SK-N-SH (cell line): Measurements from ENCODE around the gene DGAT2. TPM values are rescaled to one million over a fixed set of nuclear protein-coding genes. Genes with fewer than 3 reads are reported as not detected.
A peak's percentile ranks its signal among the peaks of the same experiment; 100 is the strongest.

Experiments
- CTCF ChIA-PET: fragments of 300-600, 350-600 bp; formaldehyde crosslinking; extraction: SDS; loops from one replicate; lab custom pipeline; 2021; lab: Yijun Ruan, JAX
- POLR2A ChIA-PET: fragments of 350-600 bp; sonication (Branson Sonifier 250); formaldehyde crosslinking; extraction: SDS; loops from one replicate; lab custom pipeline; 2020; ENCODE audit warnings: antibody characterized with exemption, inconsistent platforms; lab: Yijun Ruan, JAX
- DNase-seq: peaks from one replicate; pipeline ENCODE4 v3.0.0; 2012
- H2AFZ ChIP-seq: fragments of 200-600 bp; sonication (generic); 2 replicates; pipeline ENCODE4 v1.8.1; 2016; ENCODE audit warnings: antibody characterized with exemption, mild to moderate bottlenecking, low read depth
- H3F3A ChIP-seq: fragments of 200-600 bp; sonication (generic); replicated peaks from 2 replicates; pipeline ENCODE3; 2016; ENCODE audit warnings: antibody characterized with exemption, mild to moderate bottlenecking; ENCODE audit not compliant: insufficient read depth
- H3K27ac ChIP-seq, 2 experiments: fragments of 200-500 bp in 1 of 2; fragments of 200-600 bp in 1 of 2; sonication (Bioruptor generic) in 1 of 2; sonication (generic), shearing (Covaris generic) in 1 of 2; 2 replicates each; pipeline versions ENCODE4 v1.5.1 to v1.6.1; 2014 to 2016; ENCODE audit warnings: low read depth in 2 of 2, inconsistent platforms in 1 of 2, low read length in 1 of 2, mild to moderate bottlenecking in 1 of 2, mixed read lengths in 1 of 2
- H3K27me3 ChIP-seq: fragments of 200-600 bp; sonication (generic), shearing (Covaris generic); 2 replicates; pipeline ENCODE4 v1.6.1; 2016; ENCODE audit warnings: mixed run types; ENCODE audit not compliant: insufficient read depth
- H3K36me3 ChIP-seq, 2 experiments: fragments of 200-500 bp in 1 of 2; fragments of 200-600 bp in 1 of 2; sonication (Bioruptor generic) in 1 of 2; sonication (generic) in 1 of 2; replicated peaks in 1 of 2; 2 replicates each; pipeline versions ENCODE3 to v1.5.1; 2014 to 2016; ENCODE audit warnings: low read length in 1 of 2, mild to moderate bottlenecking in 1 of 2; ENCODE audit not compliant: insufficient read depth in 2 of 2, control insufficient read depth in 1 of 2
- H3K4me1 ChIP-seq, 2 experiments: fragments of 200-500 bp in 1 of 2; fragments of 200-600 bp in 1 of 2; sonication (Bioruptor generic) in 1 of 2; sonication (generic), shearing (Covaris generic) in 1 of 2; 2 replicates each; pipeline versions ENCODE4 v1.5.1 to v1.6.1; 2014 to 2016; ENCODE audit warnings: low read depth in 1 of 2, low read length in 1 of 2, mixed run types in 1 of 2; ENCODE audit not compliant: insufficient read depth in 2 of 2, control insufficient read depth in 1 of 2
- H3K4me2 ChIP-seq: fragments of 200-600 bp; sonication (generic), shearing (Covaris generic); 2 replicates; pipeline ENCODE4 v1.6.1; 2017; ENCODE audit warnings: mixed run types
- H3K4me3 ChIP-seq, 2 experiments: fragments of 200-500 bp in 1 of 2; fragments of 200-600 bp in 1 of 2; sonication (Bioruptor generic) in 1 of 2; sonication (generic), shearing (Covaris generic) in 1 of 2; 2 replicates each; pipeline versions ENCODE4 v1.5.1 to v1.8.1; 2014 to 2016; ENCODE audit warnings: low read depth in 2 of 2, inconsistent platforms in 1 of 2, low read length in 1 of 2, mild to moderate bottlenecking in 1 of 2, mixed read lengths in 1 of 2, moderate library complexity in 1 of 2
- H3K79me2 ChIP-seq: fragments of 200-600 bp; sonication (generic); 2 replicates; pipeline ENCODE4 v1.8.1; 2017; ENCODE audit warnings: mild to moderate bottlenecking; ENCODE audit not compliant: insufficient read depth
- H3K9ac ChIP-seq: fragments of 200-600 bp; sonication (generic); 2 replicates; pipeline ENCODE4 v1.6.1; 2017; ENCODE audit warnings: mixed run types
- H3K9me2 ChIP-seq: fragments of 200-600 bp; sonication (generic); 2 replicates; pipeline ENCODE4 v1.6.1; 2017; ENCODE audit warnings: mixed run types
- H3K9me3 ChIP-seq: fragments of 200-600 bp; sonication (generic); 2 replicates; pipeline ENCODE4 v1.6.1; 2017; ENCODE audit warnings: mixed run types, mild to moderate bottlenecking, moderate library complexity
- H4K20me1 ChIP-seq: fragments of 200-600 bp; sonication (generic); 2 replicates; pipeline ENCODE4 v1.6.1; 2017; ENCODE audit warnings: mild to moderate bottlenecking, mixed run types; ENCODE audit not compliant: insufficient read depth
- CHD2 ChIP-seq: fragments of 150-350 bp; IDR thresholded peaks from 2 replicates; pipeline ENCODE4 v1.6.1; 2018; ENCODE audit warnings: low read length; ENCODE audit not compliant: partially characterized antibody
- CTCF ChIP-seq: fragments of 200-600 bp; sonication (generic); IDR thresholded peaks from 2 replicates; pipeline ENCODE4 v1.6.1; 2017; ENCODE audit warnings: antibody characterized with exemption, mild to moderate bottlenecking, moderate library complexity
- ELF1 ChIP-seq: IDR thresholded peaks from 2 replicates; pipeline ENCODE4 v1.4.0; 2012
- FOSL2 ChIP-seq: IDR thresholded peaks from 2 replicates; pipeline ENCODE4 v1.4.0; 2012; ENCODE audit warnings: low read depth, mild to moderate bottlenecking, moderate library complexity, borderline replicate concordance
- FOXJ3 ChIP-seq: sonication (generic); formaldehyde crosslinking; IDR thresholded peaks from 2 replicates; pipeline ENCODE4 v1.5.1; 2020; ENCODE audit warnings: mild to moderate bottlenecking, missing genetic modification reagents
- FOXM1 ChIP-seq: IDR thresholded peaks from 2 replicates; pipeline ENCODE4 v1.4.0; 2012; ENCODE audit warnings: low read depth, mild to moderate bottlenecking
- GABPA ChIP-seq: IDR thresholded peaks from 2 replicates; pipeline ENCODE4 v1.4.0; 2012; ENCODE audit warnings: low read depth, mild to moderate bottlenecking
- GATA2 ChIP-seq: sonication (generic); formaldehyde crosslinking; IDR thresholded peaks from 2 replicates; pipeline ENCODE4 v1.5.0; 2020; ENCODE audit warnings: mild to moderate bottlenecking, missing genetic modification reagents
- MAX ChIP-seq: IDR thresholded peaks from 2 replicates; pipeline ENCODE4 v1.4.0; 2012; ENCODE audit warnings: low read depth
- MEF2A ChIP-seq: IDR thresholded peaks from 2 replicates; pipeline ENCODE4 v1.4.0; 2012; ENCODE audit warnings: low read depth, borderline replicate concordance
- MXI1 ChIP-seq: IDR thresholded peaks from 2 replicates; pipeline ENCODE4 v1.6.1; 2012; ENCODE audit warnings: mild to moderate bottlenecking, low read depth, low read length, improper control_type of control experiment
- NRF1 ChIP-seq: IDR thresholded peaks from 2 replicates; pipeline ENCODE4 v1.6.1; 2012; ENCODE audit warnings: low read depth, mild to moderate bottlenecking, low read length
- RAD21 ChIP-seq: IDR thresholded peaks from 2 replicates; pipeline ENCODE4 v1.6.1; 2012; ENCODE audit warnings: mild to moderate bottlenecking, low read length
- RCOR1 ChIP-seq: fragments of 150-350 bp; IDR thresholded peaks from 2 replicates; pipeline ENCODE4 v1.6.1; 2017; ENCODE audit warnings: antibody characterized with exemption, low read length
- RXRA ChIP-seq: IDR thresholded peaks from 2 replicates; pipeline ENCODE4 v1.4.0; 2012; ENCODE audit warnings: low read depth, mild to moderate bottlenecking, borderline replicate concordance
- TAF1 ChIP-seq: IDR thresholded peaks from 2 replicates; pipeline ENCODE4 v1.6.1; 2012; ENCODE audit warnings: low read depth, mild to moderate bottlenecking, low read length, moderate library complexity, borderline replicate concordance
- TCF12 ChIP-seq: IDR thresholded peaks from 2 replicates; pipeline ENCODE4 v1.4.0; 2012
- USF1 ChIP-seq: IDR thresholded peaks from 2 replicates; pipeline ENCODE4 v1.4.0; 2012; ENCODE audit warnings: low read depth, borderline replicate concordance
- WGBS: methylation state at CpG from one replicate; pipeline ENCODE4 v1.1.6; 2017; ENCODE audit warnings: low lambda C conversion rate; 5-methylcytosine and 5-hydroxymethylcytosine counted together
- polyA plus RNA-seq, 3 experiments: library from polyadenylated mRNA; depleted of rRNA; stranded (reverse); fragments of >200 nt; gene quantifications; 2 replicates each; pipeline ENCODE4 v1.2.3, GENCODE V29; 2012

The DGAT2 gene
- polyA plus RNA-seq, 1 of the 3 experiments (the other 2 are of a cell fraction), result 1.4 TPM

GRCh38 chr11:75780888-75781287 is 12.3 kb downstream of the DGAT2 start:
- 92% methylated on average over 2 of the region's 3 CpGs for WGBS
- no peak overlapping the region for H3K27ac ChIP-seq

GRCh38 chr11:75781296-75781695 is 12.7 kb downstream of the DGAT2 start:
- Histone ChIP-seq H2AFZ (no peak overlapping the region), H3F3A (no peaks in the 10 kb centered on the region), H3K9me3 (no peaks in the 10 kb centered on the region), H3K4me1 (peaks cover 0 to 12% of the 10 kb centered on the region in 2 experiments; a peak in 1 of 4 replicates), H3K9me2 (no peaks in the 10 kb centered on the region), H3K27ac (no peak overlapping the region), H3K4me3 (no peak overlapping the region), H3K36me3 (no peaks in the 10 kb centered on the region), H3K27me3 (no peaks in the 10 kb centered on the region), H3K79me2 (no peaks in the 10 kb centered on the region), H3K4me2 (no peak overlapping the region), H4K20me1 (no peaks in the 10 kb centered on the region), H3K9ac (no peak overlapping the region)
- TF ChIP-seq MXI1 (no peak), CTCF (no peak), TAF1 (no peak), TCF12 (no peak), FOXJ3 (CRISPR knock-in tag) (no peak)
- DNase-seq, result no peak
- CTCF ChIA-PET, result interaction anchor here (1.0 to 2.8 kb wide), 3 partner anchors 21 to 87 kb away, joined by 3 to 18 read pairs (median 4); no protein-coding TSS in a partner anchor
- POLR2A ChIA-PET, result no interaction called here
- 90% methylated on average over 2 of the region's 7 CpGs for WGBS

More at GRCh38 chr11:75780888-75781287, 12.3 kb downstream of the DGAT2 start:
- Histone ChIP-seq H3K79me2 (no peaks in the 10 kb centered on the region), H3K4me1 (peaks cover 0 to 12% of the 10 kb centered on the region in 2 experiments; a peak in 1 of 4 replicates), H3K4me3 (no peak overlapping the region), H3K9me3 (no peaks in the 10 kb centered on the region), H3K36me3 (no peaks in the 10 kb centered on the region), H3K27me3 (no peaks in the 10 kb centered on the region), H4K20me1 (no peaks in the 10 kb centered on the region), H2AFZ (no peak overlapping the region), H3K9ac (no peak overlapping the region), H3K4me2 (no peak overlapping the region), H3F3A (no peaks in the 10 kb centered on the region), H3K9me2 (no peaks in the 10 kb centered on the region)
- CTCF ChIA-PET, result interaction anchor here (1.0 to 2.8 kb wide), 2 partner anchors 22 to 538 kb away, joined by 4 to 18 read pairs; no protein-coding TSS in a partner anchor
- DNase-seq, result no peak
- POLR2A ChIA-PET, result no interaction called here
- TF ChIP-seq GATA2 (CRISPR knock-in tag), result peak; percentile 28; the same call in 1 of the 2 replicates
- no peak for TF ChIP-seq MXI1

GRCh38 chr11:75781831-75782230 is 13.3 kb downstream of the DGAT2 start:
- Histone ChIP-seq H3K9me2 (no peaks in the 10 kb centered on the region), H3K36me3 (no peaks in the 10 kb centered on the region), H3K4me3 (no peak overlapping the region), H3K4me1 (peaks cover 0 to 12% of the 10 kb centered on the region in 2 experiments; a peak in 1 of 4 replicates), H3F3A (no peaks in the 10 kb centered on the region), H3K79me2 (no peaks in the 10 kb centered on the region), H2AFZ (no peak overlapping the region), H3K9ac (no peak overlapping the region), H3K27ac (no peak overlapping the region), H3K4me2 (no peak overlapping the region), H3K27me3 (no peaks in the 10 kb centered on the region), H4K20me1 (no peaks in the 10 kb centered on the region), H3K9me3 (no peaks in the 10 kb centered on the region)
- 94% methylated on average over 9 of the region's 9 CpGs for WGBS
- DNase-seq, result no peak
- TF ChIP-seq MEF2A (no peak), ELF1 (no peak), CHD2 (no peak), RXRA (no peak), GABPA (no peak), RAD21 (no peak), NRF1 (no peak), FOXJ3 (CRISPR knock-in tag) (no peak), USF1 (no peak), FOXM1 (no peak), RCOR1 (no peak), MAX (no peak), FOSL2 (no peak), TCF12 (no peak), TAF1 (no peak)
- ChIA-PET POLR2A (no interaction called here), CTCF (interaction anchor here (1.0 kb wide), 2 partner anchors 21 to 86 kb away, joined by 3 to 4 read pairs; no protein-coding TSS in a partner anchor)
